ENCODE measurements around the gene CASQ1. TPM values are rescaled to one million over a fixed set of nuclear protein-coding genes. Genes with fewer than 3 reads are reported as not detected.

CASQ1 gene
- 0.14 TPM in 1 of 5 replicates, not detected in the others for total RNA-seq (2022; extraction: Qiagen RNA extraction)

DNA sequence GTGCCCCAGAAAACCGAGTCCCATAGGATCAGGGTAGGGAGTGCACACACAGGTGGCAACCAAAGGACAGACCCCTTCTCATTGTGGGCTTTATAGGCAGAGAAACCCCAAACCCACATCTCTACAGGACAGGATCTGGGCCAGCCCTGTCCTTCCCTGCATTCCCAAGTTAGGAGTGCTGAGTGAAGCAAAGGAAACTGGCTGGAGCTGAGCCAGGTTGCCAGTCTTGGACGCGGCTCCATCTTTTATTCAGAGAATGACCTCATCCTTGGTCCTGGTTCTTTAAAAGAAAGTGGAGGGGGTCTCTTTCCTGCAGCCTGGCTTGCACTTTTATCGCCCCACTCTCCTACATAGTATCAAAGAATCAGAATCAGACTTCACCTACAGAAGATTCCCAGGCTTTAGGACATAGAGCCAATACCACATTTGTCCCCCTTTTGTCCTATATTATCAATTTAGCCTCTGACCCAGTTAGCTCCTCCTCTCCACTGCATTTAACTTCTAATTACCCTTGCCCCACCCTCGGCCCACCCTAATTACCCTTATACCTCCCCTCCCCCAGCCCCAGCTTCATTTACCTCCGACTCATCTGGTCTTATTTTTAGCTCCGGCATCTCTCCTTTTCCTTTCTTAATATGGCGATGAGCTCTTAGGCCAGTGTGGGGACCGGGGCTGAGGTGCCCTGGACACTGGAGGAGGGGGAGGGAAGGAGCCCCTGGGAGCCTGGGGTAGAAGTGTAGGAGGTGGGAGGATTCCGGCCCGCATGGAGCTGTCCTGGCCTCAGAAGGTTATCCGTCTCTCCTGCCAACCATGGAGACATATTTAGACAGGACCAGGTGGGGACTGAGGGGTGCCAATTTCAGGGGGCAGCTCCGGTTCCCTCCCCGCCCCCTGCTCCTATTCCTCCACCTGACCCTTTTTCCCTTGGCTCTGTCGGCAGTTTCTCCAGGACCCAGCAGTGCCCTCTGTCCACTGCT is at the start of gene CASQ1:
CASQ1 (plus strand) TSS at position 927 of the 977 bp plus-strand sequence. CDS start 177 bp downstream, outside the sequence.

DNA sequence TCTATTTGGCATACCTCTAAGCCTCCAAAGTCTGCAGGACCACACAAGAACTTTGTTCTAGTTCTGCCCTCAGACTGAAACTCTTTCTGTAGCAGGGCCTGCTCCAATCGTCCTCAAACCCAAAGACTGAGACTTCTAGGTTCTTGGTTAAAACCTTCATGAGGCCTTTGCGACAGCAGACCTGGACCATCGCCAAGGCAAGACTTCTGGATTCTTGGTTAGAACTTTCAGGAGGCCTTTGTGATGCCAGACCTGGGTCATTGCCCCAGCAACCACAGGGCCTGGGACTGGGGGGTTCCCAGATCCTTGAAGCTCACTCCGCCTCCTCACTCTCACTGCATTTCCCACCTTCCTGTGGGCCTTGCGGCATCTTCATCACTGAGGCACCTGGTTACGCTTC is 39.1 kb upstream of the CASQ1 start, which contains the start of gene ATP1A4:
ATP1A4 (plus strand) TSS at position 301 of the 400 bp plus-strand sequence. CDS start 438 bp downstream, outside the sequence.

DNA sequence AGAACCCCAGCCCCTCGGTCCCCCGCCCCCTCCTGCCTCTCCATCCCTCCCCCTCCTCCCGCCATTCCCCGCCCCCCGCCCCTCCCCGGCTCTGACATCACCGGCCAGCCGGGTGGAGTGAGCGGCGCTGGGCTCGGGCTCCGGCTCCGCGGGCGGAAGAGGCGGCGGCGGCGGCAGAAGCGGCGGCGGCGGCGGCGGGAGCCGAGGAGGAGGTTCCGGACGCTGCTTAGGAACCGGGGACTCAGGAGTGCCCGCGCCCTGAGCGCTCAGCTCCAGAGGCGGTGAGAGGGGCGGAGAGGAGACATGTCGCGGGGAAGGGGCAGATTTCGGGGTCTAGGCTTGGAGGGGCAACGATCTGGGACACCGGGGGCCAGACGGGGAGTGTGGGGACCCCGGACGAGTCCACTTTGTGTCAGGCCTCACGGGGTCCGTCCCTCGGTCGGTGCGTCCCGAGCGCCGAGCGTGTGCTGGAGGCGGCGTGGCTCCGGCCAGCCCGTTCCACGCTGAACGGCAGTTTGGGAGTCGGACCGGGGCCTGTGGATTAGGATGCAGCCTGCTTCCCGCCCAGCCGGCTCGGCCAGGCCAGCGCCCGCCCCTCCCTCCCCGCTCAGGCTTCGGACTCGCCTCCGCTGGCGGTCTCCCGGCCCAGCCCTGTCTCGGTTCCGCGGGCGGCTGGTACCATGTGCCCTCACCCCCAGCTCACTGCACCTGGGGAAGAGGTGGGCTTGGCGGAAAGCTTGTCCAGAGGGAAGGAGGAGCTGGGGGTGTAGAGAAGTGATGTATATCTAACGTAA is 15.1 kb downstream of the CASQ1 start, which contains the start of gene PEA15:
PEA15 (plus strand) TSS at position 143 of the 794 bp plus-strand sequence. CDS start 6,161 bp downstream, outside the sequence.

Other genes starting within 250 kb of the CASQ1 start
- gene IGSF9, start 245.0 kb upstream of the CASQ1 start, total RNA-seq (2022; extraction: Qiagen RNA extraction): 0.14 to 0.21 TPM (median 0.19 TPM) in 5 replicates
- gene SLAMF9, start 236.3 kb upstream of the CASQ1 start, total RNA-seq (2022; extraction: Qiagen RNA extraction): 0.22 to 0.43 TPM (median 0.37 TPM) in 5 replicates
- gene PIGM, start 158.6 kb upstream of the CASQ1 start, total RNA-seq (2022; extraction: Qiagen RNA extraction): 4.0 to 4.9 TPM (median 4.5 TPM) in 5 replicates
- not detected in 5 replicates for gene KCNJ10, start 120.4 kb upstream of the CASQ1 start, total RNA-seq (2022; extraction: Qiagen RNA extraction)
- gene KCNJ9, start 109.0 kb upstream of the CASQ1 start, total RNA-seq (2022; extraction: Qiagen RNA extraction): not detected in 5 replicates
- gene IGSF8, start 92.0 kb upstream of the CASQ1 start, total RNA-seq (2022; extraction: Qiagen RNA extraction): 5.7 to 9.9 TPM (median 8.8 TPM) in 5 replicates
- gene ATP1A2, start 74.8 kb upstream of the CASQ1 start, total RNA-seq (2022; extraction: Qiagen RNA extraction): 0.05 to 0.19 TPM (median 0.08 TPM) in 5 replicates
- gene ATP1A4, start 39.0 kb upstream of the CASQ1 start, total RNA-seq (2022; extraction: Qiagen RNA extraction): not detected in 5 replicates
- gene PEA15, start 14.8 kb downstream of the CASQ1 start, total RNA-seq (2022; extraction: Qiagen RNA extraction): 184 to 201 TPM (median 189 TPM) in 5 replicates
- 35.2 to 54.7 TPM (median 50.2 TPM) in 5 replicates for gene DCAF8, start 72.0 kb downstream of the CASQ1 start, total RNA-seq (2022; extraction: Qiagen RNA extraction)
- 20.8 to 25.2 TPM (median 23.4 TPM) in 5 replicates for gene PEX19, start 94.6 kb downstream of the CASQ1 start, total RNA-seq (2022; extraction: Qiagen RNA extraction)
- 77.3 to 90.4 TPM (median 86.3 TPM) in 5 replicates for gene COPA, start 152.7 kb downstream of the CASQ1 start, total RNA-seq (2022; extraction: Qiagen RNA extraction)
- gene NCSTN, start 152.8 kb downstream of the CASQ1 start, total RNA-seq (2022; extraction: Qiagen RNA extraction): 41.5 to 54.5 TPM (median 51.5 TPM) in 5 replicates
- 0.33 to 0.83 TPM (median 0.44 TPM) in 5 replicates for gene NHLH1, start 176.5 kb downstream of the CASQ1 start, total RNA-seq (2022; extraction: Qiagen RNA extraction)
- gene VANGL2, start 210.0 kb downstream of the CASQ1 start, total RNA-seq (2022; extraction: Qiagen RNA extraction): 0.62 to 0.80 TPM (median 0.74 TPM) in 5 replicates

All from A549 treated with dexamethasone at 1 μM for 4 hours (cell line).